Measurements from ENCODE around the gene TMEM198.

Gene TMEM198

DNA sequence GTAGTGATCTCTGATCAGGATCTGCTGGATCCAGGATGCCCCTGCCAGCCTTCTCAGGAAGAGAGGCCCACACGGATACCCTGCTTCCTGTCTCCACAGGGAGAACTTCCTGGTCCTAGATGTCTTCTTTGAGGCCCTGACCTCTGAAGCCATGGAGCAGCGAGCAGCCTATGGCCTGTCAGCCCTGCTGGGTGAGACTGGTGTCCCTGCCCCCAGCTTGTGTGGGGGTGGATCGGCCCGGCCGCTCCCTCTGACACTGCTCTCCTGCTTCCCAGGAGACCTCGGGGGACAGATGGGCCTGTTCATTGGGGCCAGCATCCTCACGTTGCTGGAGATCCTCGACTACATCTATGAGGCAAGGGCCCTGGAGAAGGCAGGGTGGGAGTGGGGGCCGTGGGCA lies 6.9 kb upstream of the TMEM198 start:
- DNase-seq (ENCODE audit: extremely low spot score) = no peak
- ChIA-PET CTCF (interaction anchor here (0.6 to 1.1 kb wide), 2 partner anchors 9 to 62 kb away, joined by 3 to 4 read pairs; no protein-coding TSS in a partner anchor), POLR2A (interaction anchor here (0.9 to 1.1 kb wide), 3 partner anchors 9 to 59 kb away, joined by 3 to 7 read pairs (median 3); partner anchors contain the start of gene OBSL1)
- TF ChIP-seq BHLHE40 (IDR thresholded peaks at IDR 0.05; ENCODE audit: borderline replicate concordance) = no peak
- no peak for TF ChIP-seq PKNOX1 (IDR thresholded peaks at IDR 0.05)
- TF ChIP-seq HDGF (IDR thresholded peaks at IDR 0.05; ENCODE audit: borderline replicate concordance) = no peak
- no peak for TF ChIP-seq ELF4 (IDR thresholded peaks at IDR 0.05)
- TF ChIP-seq FOXK2 (IDR thresholded peaks at IDR 0.05) = no peak
- TF ChIP-seq NFRKB (IDR thresholded peaks at IDR 0.05) = no peak
- TF ChIP-seq L3MBTL2 (conservative IDR thresholded peaks at IDR 0.05) = no peak
- TF ChIP-seq LEF1 (IDR thresholded peaks at IDR 0.05; ENCODE audit: borderline replicate concordance) = no peak
- no peak for TF ChIP-seq ARNT (IDR thresholded peaks at IDR 0.05)
- no peak for TF ChIP-seq ZNF384 (IDR thresholded peaks at IDR 0.05)
- no peak for TF ChIP-seq CTBP1 (IDR thresholded peaks at IDR 0.05; ENCODE audit: borderline replicate concordance)
- no peak for TF ChIP-seq FOXA1 (IDR thresholded peaks at IDR 0.05)

- TF ChIP-seq PKNOX1 (IDR thresholded peaks at IDR 0.05) (no peak), SUZ12 (IDR thresholded peaks at IDR 0.05) (no peak), HDGF (IDR thresholded peaks at IDR 0.05; ENCODE audit: borderline replicate concordance) (no peak), NFRKB (IDR thresholded peaks at IDR 0.05) (no peak), L3MBTL2 (conservative IDR thresholded peaks at IDR 0.05) (no peak), ZNF384 (IDR thresholded peaks at IDR 0.05) (no peak), LEF1 (IDR thresholded peaks at IDR 0.05; ENCODE audit: borderline replicate concordance) (no peak), FOXK2 (IDR thresholded peaks at IDR 0.05) (no peak), FOXA1 (IDR thresholded peaks at IDR 0.05) (no peak), TARDBP (IDR thresholded peaks at IDR 0.05) (no peak), FOXM1 (IDR thresholded peaks at IDR 0.05; ENCODE audit: borderline replicate concordance) (no peak), ARNT (IDR thresholded peaks at IDR 0.05) (no peak)
- no peak for DNase-seq (ENCODE audit: extremely low spot score)
- CTCF ChIA-PET = interaction anchor here (0.8 to 1.1 kb wide), 3 partner anchors 8 to 19 kb away, joined by 3 to 4 read pairs (median 4); no protein-coding TSS in a partner anchor
- POLR2A ChIA-PET = interaction anchor here (1.0 to 1.1 kb wide), 2 partner anchors 9 to 58 kb away, joined by 3 to 7 read pairs; no protein-coding TSS in a partner anchor
Observed at GRCh38 chr2:219537657-219538488, 6.0 kb upstream of the TMEM198 start.

DNA sequence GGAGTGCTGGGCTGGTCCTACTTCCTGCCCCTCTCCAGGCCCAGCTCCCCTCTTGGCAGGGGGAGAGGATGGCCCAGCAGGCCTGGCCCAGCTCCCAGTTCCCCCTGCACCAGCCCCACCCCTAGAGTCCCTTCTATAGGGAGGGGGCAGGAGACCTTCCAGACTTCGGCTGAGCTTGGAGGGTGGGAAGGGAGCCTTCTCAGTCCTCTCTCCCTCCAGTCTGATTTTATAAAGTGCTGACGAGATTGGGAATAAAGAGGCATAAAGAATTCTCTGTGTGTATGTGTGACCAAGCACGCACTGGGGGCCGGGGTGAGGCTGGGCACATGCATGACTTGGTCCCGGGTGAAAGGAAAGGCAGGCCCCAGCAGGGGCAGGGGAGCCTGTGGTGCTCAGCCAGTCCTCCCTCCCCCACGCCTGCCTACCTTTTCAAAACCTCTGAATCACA lies 5.3 kb upstream of the TMEM198 start:
- CTCF ChIA-PET = interaction anchor here (0.8 to 1.1 kb wide), 2 partner anchors 9 to 20 kb away, joined by 3 to 4 read pairs; no protein-coding TSS in a partner anchor
- POLR2A ChIA-PET = no interaction called here
- DNase-seq (ENCODE audit: extremely low spot score) = no peak
- TF ChIP-seq ELF4 (IDR thresholded peaks at IDR 0.05) (no peak), CTBP1 (IDR thresholded peaks at IDR 0.05; ENCODE audit: borderline replicate concordance) (no peak), SP1 (IDR thresholded peaks at IDR 0.05) (no peak), PKNOX1 (IDR thresholded peaks at IDR 0.05) (no peak), BHLHE40 (IDR thresholded peaks at IDR 0.05; ENCODE audit: borderline replicate concordance) (no peak), TARDBP (IDR thresholded peaks at IDR 0.05) (no peak), FOXM1 (IDR thresholded peaks at IDR 0.05; ENCODE audit: borderline replicate concordance) (no peak), HDGF (IDR thresholded peaks at IDR 0.05; ENCODE audit: borderline replicate concordance) (no peak), SUZ12 (IDR thresholded peaks at IDR 0.05) (no peak), FOXA1 (IDR thresholded peaks at IDR 0.05) (no peak), FOXK2 (IDR thresholded peaks at IDR 0.05) (no peak), ARNT (IDR thresholded peaks at IDR 0.05) (no peak), L3MBTL2 (conservative IDR thresholded peaks at IDR 0.05) (no peak), NFRKB (IDR thresholded peaks at IDR 0.05) (no peak), ZNF384 (IDR thresholded peaks at IDR 0.05) (no peak), LEF1 (IDR thresholded peaks at IDR 0.05; ENCODE audit: borderline replicate concordance) (no peak)

GRCh38 chr2:219538956-219539788 lies 4.7 kb upstream of the TMEM198 start:
- ChIA-PET CTCF (interaction anchor here (0.9 to 1.1 kb wide), 2 partner anchors 21 to 83 kb away, joined by 3 read pairs; no protein-coding TSS in a partner anchor), POLR2A (no interaction called here)
- TF ChIP-seq ZNF384 (IDR thresholded peaks at IDR 0.05) (no peak), ELF4 (IDR thresholded peaks at IDR 0.05) (no peak), HDGF (IDR thresholded peaks at IDR 0.05; ENCODE audit: borderline replicate concordance) (no peak), TARDBP (IDR thresholded peaks at IDR 0.05) (no peak), FOXM1 (IDR thresholded peaks at IDR 0.05; ENCODE audit: borderline replicate concordance) (no peak), NFRKB (IDR thresholded peaks at IDR 0.05) (no peak), BHLHE40 (IDR thresholded peaks at IDR 0.05; ENCODE audit: borderline replicate concordance) (no peak), CTBP1 (IDR thresholded peaks at IDR 0.05; ENCODE audit: borderline replicate concordance) (no peak), FOXA1 (IDR thresholded peaks at IDR 0.05) (no peak), ARNT (IDR thresholded peaks at IDR 0.05) (no peak), FOXK2 (IDR thresholded peaks at IDR 0.05) (no peak), LEF1 (IDR thresholded peaks at IDR 0.05; ENCODE audit: borderline replicate concordance) (no peak), SUZ12 (IDR thresholded peaks at IDR 0.05) (no peak), L3MBTL2 (conservative IDR thresholded peaks at IDR 0.05) (no peak), SP1 (IDR thresholded peaks at IDR 0.05) (no peak), PKNOX1 (IDR thresholded peaks at IDR 0.05) (no peak)
- no peak for DNase-seq (ENCODE audit: extremely low spot score)

All from HEK293T (cell line).